NCI-H1694 (cell line): Measurements from ENCODE around the gene CUX1.
"Not testable (repeated sequence)": the region's sequence is repeated elsewhere in the genome, so short reads cannot be mapped to it uniquely, and the experiment has no call there.

Experiments used
- DNase-seq: peaks from one replicate; lab custom pipeline; 2025; lab: John Stamatoyannopoulos, UW

CUX1 gene

DNA sequence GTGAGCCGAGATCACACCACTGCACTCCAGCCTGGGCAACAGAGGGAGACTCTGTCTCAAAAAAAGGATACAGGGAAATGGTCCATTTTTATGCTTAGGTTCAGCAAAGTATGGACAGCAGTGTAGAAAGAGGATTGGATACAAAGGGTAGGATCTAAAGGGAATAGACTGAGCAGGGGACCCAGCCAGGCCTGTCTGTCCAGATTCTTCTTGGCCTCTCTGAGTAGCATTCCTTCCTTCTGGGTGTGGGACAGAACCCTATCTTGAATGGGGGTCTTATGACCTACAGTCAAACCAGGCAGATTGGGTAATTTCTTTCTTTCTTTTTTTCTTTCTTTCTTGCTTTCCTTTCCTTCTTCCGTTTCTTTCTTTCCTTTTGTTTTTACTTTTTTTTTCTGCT lies 494.9 kb downstream of the CUX1 start:
- DNase-seq: no peak

DNA sequence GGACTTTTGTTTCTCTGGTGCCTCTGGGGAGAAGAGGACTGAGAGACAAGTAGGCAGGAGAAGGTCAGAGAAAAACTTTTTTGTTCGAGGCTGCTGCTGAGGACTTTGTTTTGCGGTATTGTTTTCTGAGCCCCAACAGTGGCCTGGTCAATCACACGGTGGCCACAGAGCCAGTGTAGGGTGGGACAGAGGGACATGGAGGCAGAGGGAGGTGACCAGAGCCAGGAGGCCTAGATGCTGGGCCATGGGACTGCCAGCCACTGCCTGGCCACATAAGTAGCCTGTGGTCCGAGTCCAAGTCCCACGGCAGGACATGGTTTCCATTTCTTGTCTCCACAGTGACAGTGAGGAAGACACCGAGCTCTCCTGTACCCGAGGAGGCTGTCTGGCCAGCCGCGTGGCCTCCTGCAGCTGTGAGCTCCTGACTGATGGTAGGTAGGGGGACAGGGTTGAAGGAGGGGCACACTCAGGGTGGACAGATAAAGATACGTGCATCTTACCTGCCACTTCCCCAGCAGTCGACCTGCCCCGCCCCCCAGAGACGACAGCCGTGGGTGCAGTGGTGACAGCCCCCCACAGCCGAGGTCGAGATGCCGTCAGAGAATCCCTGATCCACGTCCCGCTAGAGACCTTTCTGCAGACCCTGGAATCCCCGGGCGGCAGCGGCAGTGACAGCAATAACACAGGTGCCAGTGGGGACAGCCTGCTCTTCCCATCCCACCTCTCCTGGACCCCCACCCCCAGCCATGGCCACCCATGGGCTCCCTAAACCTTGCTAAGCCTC lies 496.8 kb downstream of the CUX1 start:
- DNase-seq: no peak

DNA sequence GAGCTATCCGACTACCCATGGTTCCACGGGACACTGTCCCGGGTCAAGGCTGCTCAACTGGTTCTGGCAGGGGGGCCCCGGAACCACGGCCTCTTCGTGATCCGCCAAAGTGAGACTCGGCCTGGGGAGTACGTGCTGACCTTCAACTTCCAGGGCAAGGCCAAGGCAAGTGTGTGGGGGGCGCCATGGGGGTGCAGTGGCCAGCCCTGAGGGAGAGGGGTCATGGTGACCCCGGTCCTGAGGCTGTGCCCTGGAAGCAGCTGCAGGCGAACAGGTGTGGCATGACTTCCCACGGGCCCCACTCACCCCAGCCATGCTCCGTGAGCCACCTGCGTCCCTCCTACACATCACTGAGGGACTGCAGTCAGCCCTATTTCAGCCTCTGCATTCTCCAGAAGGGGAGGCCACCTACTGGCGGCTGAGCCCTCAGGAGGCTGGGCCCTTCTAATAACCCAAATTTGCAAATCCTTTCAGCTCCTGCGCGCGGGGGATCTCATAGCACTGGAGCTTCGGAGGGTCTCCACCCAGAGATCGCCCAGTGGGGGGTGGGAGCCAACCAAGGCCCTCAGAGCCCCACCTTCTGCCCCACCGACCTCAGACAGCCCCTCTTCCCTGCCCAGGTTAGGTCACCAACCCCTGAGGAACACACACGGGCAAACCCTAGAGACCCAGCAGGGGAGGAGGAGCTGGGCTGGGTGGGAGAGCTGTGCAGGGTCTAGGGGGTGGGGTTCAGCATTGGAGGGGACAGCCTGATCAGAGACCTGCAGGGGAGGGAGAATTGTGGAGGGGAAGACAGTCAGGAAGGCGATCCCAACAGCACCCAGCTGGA lies 500.0 kb downstream of the CUX1 start:
- DNase-seq: no peak

GRCh38 chr7:102318482-102318971 lies 501.1 kb downstream of the CUX1 start:
- no peak for DNase-seq

DNA sequence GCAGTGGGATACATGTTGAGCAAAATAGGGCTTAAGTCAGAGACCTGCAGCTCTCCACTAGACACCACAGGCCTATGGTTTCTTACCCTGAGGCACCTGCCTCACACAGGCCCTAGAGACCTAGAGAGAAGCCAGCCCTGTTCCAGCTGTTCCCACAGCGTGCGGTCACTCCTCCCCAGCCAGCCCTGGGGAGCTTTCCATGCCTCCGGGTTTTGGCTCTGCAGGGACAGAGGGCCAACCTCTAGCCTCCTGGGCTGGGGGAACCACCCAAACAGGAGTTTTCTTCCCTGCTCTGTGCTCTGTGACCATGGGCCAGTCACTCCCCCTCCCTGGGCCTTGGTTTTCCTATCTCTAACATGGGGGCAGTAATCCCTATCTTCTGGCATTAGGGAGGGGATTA lies 502.2 kb downstream of the CUX1 start:
- no peak for DNase-seq

- DNase-seq: no peak
Measured at GRCh38 chr7:102320181-102320580, 502.8 kb downstream of the CUX1 start.

DNA sequence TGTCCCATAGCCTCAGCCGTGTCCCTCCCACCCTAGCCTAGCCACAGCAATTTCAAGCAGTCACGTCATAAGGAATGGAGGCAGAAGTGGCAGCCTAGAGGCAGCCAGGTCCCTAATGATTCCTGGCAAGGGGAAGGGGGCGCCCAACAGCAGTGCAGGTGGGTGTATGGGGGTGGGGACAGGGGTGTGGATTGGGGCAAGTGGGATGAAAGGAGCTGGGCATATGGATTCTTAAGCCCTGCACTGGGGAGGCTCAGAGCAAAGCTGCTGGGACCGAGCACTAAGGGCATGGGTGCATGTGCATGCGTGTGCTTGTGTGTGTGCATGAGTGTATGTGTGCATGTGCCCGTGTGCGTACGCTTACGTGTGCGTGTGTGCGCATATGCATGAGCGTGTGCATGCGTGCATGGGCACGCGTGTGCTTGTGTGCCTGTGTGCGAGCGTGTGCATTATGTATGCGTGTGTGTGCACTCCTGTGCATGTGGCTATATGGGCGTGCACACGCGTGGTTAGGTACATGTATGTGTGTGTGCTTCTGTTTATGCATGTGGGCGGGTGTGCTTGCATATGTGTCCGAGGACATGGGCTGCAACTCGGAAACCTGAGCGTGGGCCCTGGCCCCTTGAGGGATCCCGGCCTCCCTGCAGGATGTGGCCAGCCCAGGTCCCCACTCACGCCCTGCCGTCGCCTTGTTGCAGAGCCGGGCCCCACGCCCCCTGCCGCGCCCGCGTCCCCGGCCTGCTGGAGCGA lies 503.4 kb downstream of the CUX1 start:
- DNase-seq: no peak

GRCh38 chr7:102321351-102322201 lies 504.1 kb downstream of the CUX1 start:
- DNase-seq: no peak

DNA sequence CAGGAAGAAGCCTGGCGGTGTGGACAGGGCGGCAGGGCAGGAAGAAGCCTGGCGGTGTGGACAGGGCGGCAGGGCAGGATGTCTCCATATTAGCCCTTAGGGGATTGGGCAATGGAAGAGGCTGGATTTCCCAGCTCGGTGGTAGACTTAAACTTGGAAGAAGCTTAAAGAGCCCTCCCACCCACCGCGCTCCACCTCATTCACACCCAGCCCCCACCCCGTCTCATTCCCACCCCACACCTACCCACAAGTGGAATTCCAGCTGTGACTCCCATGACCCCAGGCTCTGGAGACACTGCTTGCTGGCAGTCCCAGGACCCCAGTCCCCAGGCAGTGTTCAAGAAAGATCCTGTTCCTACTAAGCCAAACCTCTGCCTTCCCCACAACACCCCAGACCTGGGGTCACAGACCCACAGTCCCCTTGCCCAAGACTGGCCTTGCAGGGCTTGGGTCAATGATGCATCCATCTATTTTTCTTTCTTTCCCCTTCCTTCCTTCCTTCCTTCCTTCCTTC lies 504.8 kb downstream of the CUX1 start:
- no peak for DNase-seq

DNA sequence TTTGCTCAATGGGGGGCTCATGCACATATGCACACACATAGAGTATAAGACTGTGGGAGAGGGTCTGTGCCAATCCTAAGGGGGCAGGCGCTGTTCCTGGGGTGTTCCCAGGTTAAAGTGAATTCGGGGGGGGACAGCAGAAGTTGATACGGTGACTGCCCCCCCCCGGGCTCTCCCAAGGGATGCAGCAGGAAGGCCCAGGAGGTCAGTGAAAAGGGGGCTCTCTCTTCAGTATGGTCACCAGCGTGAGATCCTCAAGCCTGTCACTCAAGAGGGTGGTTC lies 506.4 kb downstream of the CUX1 start:
- DNase-seq: no peak

- DNase-seq: not testable (repeated sequence)
Measured at GRCh38 chr7:102325106-102325505, 507.7 kb downstream of the CUX1 start.

DNA sequence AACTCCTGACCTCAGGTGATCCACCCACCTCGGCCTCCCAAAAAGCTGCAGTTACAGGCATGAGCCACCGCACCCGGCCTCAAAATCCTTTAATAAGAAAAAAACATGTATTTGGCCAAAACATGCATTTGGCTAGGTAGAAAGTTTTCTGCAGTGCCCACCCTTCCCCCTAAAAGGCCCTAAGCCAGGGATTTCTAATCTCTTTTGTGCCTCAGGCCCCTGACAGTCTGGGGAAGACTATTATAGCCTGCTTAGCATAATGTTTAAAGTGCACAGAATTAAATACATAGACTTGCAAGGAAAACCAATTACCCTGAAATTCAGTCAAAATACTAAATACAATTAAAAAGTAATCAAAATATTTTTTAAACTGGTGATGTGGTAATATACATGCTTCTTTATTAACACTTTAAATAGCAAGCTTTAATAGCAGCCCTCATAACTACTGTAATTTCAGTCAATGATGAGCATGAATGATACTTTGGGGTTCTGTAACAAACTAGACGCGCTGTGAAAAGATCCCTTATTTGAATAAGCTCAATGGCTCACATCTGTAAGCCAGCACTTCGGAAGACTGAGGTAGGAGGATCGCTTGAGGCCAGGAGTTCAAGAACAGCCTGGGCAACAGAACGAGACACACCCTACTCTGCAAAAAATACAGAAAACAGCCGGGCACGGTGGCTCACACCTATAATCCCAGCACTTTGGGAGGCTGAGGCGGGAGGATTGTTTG lies 508.9 kb downstream of the CUX1 start:
- DNase-seq: no peak

- DNase-seq: not testable (repeated sequence)
Measured at GRCh38 chr7:102327183-102327582, 509.8 kb downstream of the CUX1 start.

DNA sequence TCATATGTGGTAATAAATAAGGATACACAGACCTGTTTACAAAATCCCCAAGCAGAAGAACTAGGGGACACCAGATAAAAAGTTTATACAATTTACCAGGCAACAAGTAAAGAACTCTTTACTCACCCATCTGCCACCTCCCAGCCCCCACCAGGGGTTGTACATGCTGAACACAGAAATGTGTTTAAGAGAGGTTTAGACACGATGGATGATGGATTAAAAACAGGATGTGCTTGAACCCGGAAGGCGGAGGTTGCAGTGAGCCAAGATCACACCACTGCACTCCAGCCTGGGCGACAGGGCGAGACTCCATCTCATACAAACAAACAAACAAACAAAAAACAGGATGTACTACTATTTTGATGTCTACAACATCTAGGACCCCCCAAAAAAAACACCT lies 511.4 kb downstream of the CUX1 start:
- DNase-seq: not testable (repeated sequence)

GRCh38 chr7:102329366-102329765 lies 511.9 kb downstream of the CUX1 start:
- not testable (repeated sequence) for DNase-seq

DNA sequence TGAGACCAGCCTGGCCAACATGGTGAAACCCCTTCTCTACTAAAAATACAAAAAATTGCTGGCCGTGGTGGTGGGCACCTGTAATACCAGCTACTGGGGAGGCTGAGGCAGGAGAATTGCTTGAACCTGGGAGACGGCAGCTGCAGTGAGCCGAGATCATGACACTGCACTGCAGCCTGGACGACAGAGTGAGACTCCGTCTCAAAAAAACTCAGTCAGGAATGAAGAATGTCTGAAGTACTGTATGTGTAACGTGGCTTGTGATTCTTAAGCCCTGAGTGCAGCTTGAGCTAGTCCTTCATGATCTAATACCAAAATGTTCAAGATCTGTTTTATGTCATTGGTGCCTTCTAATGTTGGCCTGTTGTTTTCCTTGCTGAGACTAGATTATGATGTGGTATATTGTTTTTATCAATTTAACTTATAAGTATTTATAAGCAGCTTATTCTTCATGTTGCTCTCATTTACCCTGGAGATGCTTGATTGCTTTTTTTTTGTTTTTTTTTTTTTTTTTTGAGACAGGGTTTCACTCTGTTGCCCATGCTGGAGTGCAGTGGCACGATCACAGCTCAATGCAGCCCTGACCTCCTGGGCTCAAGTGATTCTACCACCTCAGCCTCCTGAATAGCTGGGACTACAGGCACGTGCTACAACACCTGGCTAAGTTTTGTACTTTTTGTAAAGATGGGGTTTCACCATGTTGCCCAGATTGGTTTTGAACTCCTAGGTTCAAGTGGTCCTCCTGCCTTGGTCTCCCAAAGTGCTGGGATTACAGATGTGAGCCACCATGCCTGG lies 513.4 kb downstream of the CUX1 start:
- DNase-seq: not testable (repeated sequence)
